ENCODE results near the gene GRID2.
"Not testable (repeated sequence)": the region's sequence is repeated elsewhere in the genome, so short reads cannot be mapped to it uniquely, and the experiment has no call there.

GRID2 gene

DNA sequence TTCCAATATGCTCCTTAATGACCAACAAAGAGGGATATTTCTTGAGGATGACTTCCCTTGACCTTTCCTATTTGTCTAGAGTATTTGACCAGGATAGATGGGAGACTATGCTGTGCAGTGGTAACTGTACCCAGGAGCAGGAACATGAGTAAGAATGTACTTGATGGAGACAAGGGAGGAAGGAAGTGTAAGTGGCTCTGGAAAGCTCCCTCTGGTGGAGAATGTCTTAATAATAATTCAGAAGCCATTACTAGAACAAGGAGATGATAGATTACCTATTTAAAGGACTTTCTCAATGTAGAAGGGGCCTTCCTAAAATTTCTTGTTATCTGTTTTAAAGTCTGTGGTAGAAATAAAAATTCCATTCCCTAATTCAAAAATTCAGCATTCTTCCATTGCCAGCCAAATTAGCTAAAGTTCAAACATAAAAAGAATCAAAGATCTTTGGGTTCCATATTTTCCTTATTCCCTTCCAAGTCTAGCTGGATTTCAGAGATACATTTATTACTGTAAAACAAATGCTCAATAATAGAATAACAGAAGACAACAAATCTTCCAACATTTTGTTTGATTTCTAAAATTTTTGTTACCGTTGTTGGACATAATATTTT, 83.8 kb downstream of the GRID2 start:
- DNase-seq (ENCODE audit: low spot score in 2 of 2): no peak
- no peak overlapping the region for H3K4me3 Mint-ChIP-seq
- no peaks in the 10 kb centered on the region for H3K4me1 Mint-ChIP-seq
- H3K27ac Mint-ChIP-seq (ENCODE audit: low read depth): no peak overlapping the region
- H3K27me3 Mint-ChIP-seq: no peaks in the 10 kb centered on the region
- peaks cover 9% of the 10 kb centered on the region for H3K9me3 Mint-ChIP-seq
- H3K36me3 Mint-ChIP-seq (ENCODE audit: insufficient read depth): no peaks in the 10 kb centered on the region
- no peak for ATAC-seq (replicated peaks; ENCODE audit: extremely low read depth, poor library complexity, severe bottlenecking)

DNA sequence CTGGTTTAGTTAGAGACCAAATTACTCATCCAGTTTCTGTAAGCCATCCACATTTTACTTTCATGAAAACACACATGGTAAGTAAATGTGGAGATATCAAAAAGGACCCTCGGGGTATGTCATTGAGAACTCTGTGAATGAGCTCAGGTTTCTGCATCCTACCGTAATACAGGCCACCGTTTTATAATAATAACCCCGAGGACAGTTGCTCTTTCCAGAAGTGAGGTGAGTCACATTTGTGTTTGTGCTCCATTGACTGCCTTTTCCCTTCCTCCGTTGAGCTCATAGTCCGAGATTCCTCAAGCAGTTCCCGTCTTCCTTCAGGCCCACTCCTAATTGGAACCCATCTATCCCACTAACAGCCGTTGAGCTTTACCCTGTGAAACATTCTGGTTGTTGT, 95.3 kb downstream of the GRID2 start:
- peaks cover 7% of the 10 kb centered on the region for H3K9me3 Mint-ChIP-seq
- H3K36me3 Mint-ChIP-seq (ENCODE audit: insufficient read depth): no peaks in the 10 kb centered on the region
- no peak overlapping the region for H3K27ac Mint-ChIP-seq (ENCODE audit: low read depth)
- no peaks in the 10 kb centered on the region for H3K4me1 Mint-ChIP-seq
- DNase-seq (ENCODE audit: low spot score in 2 of 2) (no peak), ATAC-seq (replicated peaks; ENCODE audit: extremely low read depth, poor library complexity, severe bottlenecking) (no peak)
- no peak overlapping the region for H3K4me3 Mint-ChIP-seq
- H3K27me3 Mint-ChIP-seq: no peaks in the 10 kb centered on the region

DNA sequence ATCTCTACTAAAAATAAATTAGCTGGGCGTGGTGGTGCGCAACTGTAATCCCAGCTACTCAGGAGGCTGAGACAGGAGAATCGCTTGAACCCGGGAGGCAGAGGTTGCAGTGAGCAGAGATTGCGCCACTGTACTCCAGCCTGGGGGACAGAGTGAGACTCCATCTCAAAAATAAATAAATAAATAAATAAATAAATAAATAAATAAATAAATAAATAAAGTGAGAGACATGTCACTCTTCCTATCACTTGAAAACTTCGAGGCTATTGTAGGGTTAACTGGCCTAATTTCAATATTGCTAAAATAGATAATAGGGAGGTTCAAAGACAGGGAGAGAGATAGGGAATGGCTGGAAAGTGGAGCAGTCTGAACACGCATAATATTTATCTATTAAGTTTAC, 99.8 kb downstream of the GRID2 start:
- H3K9me3 Mint-ChIP-seq: peaks cover 19% of the 10 kb centered on the region

DNA sequence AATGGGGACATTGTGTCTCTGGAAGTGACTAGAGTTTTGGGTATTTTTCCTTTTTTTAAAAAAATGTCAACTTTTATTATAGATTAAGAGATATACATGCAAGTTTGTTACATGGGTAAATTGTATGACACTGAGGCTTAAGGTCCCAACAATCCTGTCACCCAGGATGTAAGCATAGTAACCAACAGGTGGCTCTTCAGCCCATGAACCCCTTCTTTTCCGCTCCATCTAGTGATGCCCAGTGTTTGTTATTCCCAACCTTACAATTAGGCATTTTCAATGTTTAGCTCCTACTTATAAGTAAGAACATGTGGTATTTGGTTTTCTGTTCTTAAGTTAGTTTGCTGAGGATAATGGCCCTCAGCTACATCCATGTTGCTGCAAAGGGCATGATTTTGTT, 102.7 kb downstream of the GRID2 start:
- DNase-seq (ENCODE audit: low spot score in 2 of 2) (no peak), ATAC-seq (replicated peaks; ENCODE audit: extremely low read depth, poor library complexity, severe bottlenecking) (no peak)
- no peak overlapping the region for H3K4me3 Mint-ChIP-seq
- H3K4me1 Mint-ChIP-seq: no peaks in the 10 kb centered on the region
- H3K36me3 Mint-ChIP-seq (ENCODE audit: insufficient read depth): no peaks in the 10 kb centered on the region
- H3K9me3 Mint-ChIP-seq: peaks cover 25% of the 10 kb centered on the region
- no peaks in the 10 kb centered on the region for H3K27me3 Mint-ChIP-seq
- H3K27ac Mint-ChIP-seq (ENCODE audit: low read depth): no peak overlapping the region

More for the DNA sequence above, 99.8 kb downstream of the GRID2 start:
- not testable (repeated sequence) for H3K4me1 Mint-ChIP-seq; H3K27me3 Mint-ChIP-seq; H3K27ac Mint-ChIP-seq (ENCODE audit: low read depth); H3K4me3 Mint-ChIP-seq; ATAC-seq (replicated peaks; ENCODE audit: extremely low read depth, poor library complexity, severe bottlenecking); DNase-seq (ENCODE audit: low spot score in 2 of 2); H3K36me3 Mint-ChIP-seq (ENCODE audit: insufficient read depth)

DNA sequence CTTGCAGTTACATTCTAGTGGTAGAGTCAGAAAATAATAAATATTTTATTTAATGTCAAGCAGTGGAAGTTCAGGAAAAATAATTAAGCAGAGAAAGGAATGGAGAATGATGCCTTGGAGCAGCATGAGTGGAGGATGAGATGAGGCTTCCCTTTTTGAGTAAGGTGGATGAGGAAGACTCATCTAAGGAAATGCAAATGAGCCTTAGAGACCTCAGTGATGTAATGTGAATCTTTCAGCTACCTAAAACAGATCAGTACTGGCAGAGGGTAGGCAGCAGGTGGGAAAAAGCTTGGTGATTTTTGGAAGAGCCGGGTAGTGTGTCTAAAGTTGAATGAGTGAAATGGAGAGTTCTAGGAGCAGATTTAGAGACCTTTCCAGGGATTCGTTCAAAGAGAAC, 118.2 kb downstream of the GRID2 start:
- Mint-ChIP-seq H3K4me1 (no peaks in the 10 kb centered on the region), H3K36me3 (ENCODE audit: insufficient read depth) (no peaks in the 10 kb centered on the region), H3K27ac (ENCODE audit: low read depth) (no peak overlapping the region), H3K27me3 (no peaks in the 10 kb centered on the region), H3K4me3 (no peak overlapping the region), H3K9me3 (peaks cover 17% of the 10 kb centered on the region)
- DNase-seq (ENCODE audit: low spot score in 2 of 2) (no peak), ATAC-seq (replicated peaks; ENCODE audit: extremely low read depth, poor library complexity, severe bottlenecking) (no peak)

DNA sequence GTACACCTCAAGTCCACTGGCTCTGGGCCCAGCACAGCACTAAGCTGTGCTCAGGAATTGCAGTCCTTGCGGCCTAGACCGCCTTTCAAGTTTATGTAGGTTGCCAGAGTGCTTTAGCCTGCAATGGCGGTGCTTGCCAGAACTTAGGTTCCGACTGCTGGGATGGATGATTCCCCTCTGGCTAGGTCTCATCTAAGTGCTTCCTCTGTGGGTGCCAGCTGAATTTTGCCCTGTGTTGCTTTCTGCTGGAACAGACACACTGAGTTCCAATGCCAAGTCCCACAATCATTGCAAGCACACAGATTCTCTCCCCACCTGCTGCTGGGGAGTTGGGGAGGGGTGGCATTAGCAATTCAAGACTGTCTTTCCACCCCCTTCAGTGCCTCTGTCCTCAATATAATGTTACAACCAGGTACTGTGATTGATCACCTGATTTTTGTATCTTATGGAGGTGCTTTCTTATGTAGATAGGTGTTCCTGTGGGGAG, 129.5 kb downstream of the GRID2 start:
- Mint-ChIP-seq H3K27me3 (no peaks in the 10 kb centered on the region), H3K4me1 (no peaks in the 10 kb centered on the region), H3K4me3 (no peak overlapping the region), H3K27ac (ENCODE audit: low read depth) (no peak overlapping the region), H3K36me3 (ENCODE audit: insufficient read depth) (no peaks in the 10 kb centered on the region), H3K9me3 (peaks cover 12% of the 10 kb centered on the region)
- DNase-seq (ENCODE audit: low spot score in 2 of 2) (no peak), ATAC-seq (replicated peaks; ENCODE audit: extremely low read depth, poor library complexity, severe bottlenecking) (no peak)

DNA sequence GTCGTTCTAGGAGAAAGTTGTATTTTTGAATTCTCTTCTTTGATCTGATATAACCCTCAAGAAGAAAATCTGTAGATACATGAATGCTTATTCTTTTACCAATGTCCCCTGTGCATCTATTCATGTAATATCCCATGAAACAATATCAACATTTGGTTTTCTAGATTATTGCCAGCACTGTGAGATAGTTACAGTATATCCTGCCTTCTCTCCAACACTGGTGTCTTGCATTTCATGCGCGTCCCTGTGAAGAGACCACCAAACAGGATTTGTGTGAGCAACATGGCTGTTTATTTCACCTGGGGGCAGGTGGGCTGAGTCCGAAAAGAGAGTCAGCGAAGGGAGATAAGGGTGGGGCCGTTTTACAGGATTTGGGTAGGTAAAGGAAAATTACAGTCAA, 135.0 kb downstream of the GRID2 start:
- H3K27me3 Mint-ChIP-seq; H3K4me1 Mint-ChIP-seq; DNase-seq (ENCODE audit: low spot score in 2 of 2); ATAC-seq (replicated peaks; ENCODE audit: extremely low read depth, poor library complexity, severe bottlenecking); H3K27ac Mint-ChIP-seq (ENCODE audit: low read depth); H3K36me3 Mint-ChIP-seq (ENCODE audit: insufficient read depth); H3K4me3 Mint-ChIP-seq: not testable (repeated sequence)
- H3K9me3 Mint-ChIP-seq: peaks cover 33% of the 10 kb centered on the region

DNA sequence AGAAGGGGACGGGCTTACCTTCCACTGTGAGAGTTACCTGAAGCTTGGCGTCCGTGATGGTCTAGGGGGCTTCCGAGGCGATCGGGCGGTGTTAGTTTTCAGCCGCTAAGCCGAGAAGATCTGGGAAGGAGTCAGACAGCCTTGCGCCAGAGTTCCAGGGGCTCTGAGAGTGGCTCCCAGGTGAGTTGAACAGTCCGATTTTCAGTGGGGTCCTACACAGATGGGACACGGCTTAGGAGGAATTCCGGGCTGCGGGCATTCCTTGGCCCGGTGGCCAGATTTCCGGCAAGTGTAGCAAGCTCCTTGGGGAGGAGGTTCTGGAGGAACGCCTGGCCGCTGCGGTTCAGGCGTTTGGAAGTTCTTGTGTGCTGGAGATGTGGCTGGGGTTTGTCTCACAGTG, 138.4 kb downstream of the GRID2 start:
- not testable (repeated sequence) for H3K36me3 Mint-ChIP-seq (ENCODE audit: insufficient read depth); H3K4me3 Mint-ChIP-seq; H3K27ac Mint-ChIP-seq (ENCODE audit: low read depth); H3K27me3 Mint-ChIP-seq; H3K4me1 Mint-ChIP-seq; ATAC-seq (replicated peaks; ENCODE audit: extremely low read depth, poor library complexity, severe bottlenecking); DNase-seq (ENCODE audit: low spot score in 2 of 2)
- peaks cover 31% of the 10 kb centered on the region for H3K9me3 Mint-ChIP-seq

DNA sequence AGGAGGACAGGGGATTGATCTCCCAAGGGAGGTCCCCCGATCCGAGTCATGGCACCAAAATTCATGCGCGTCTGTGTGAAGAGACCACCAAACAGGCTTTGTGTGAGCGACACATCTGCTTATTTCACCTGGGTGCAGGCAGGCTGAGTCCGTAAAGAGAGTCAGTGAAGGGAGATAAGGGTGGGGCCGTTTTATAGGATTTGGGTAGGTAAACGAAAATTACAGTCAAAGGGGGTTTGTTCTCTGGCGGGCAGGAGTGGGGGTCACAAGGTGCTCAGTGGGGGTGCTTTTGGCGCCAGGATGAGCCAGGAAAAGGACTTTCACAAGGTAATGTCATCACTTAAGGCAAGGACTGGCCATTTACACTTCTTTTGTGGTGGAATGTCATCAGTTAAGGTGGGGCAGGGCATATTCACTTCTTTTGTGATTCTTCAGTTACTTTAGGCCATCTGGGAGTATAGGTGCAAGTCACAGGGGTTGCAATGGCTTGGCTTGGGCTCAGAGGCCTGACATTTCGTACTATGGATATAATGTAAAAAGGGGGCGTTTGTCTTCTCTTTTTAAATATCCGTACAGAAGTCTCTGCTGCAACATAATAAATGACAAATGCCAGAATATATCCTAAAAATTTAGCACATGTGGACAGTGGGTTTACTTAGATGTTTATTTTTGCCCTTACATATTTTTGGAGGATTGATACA, 140.5 kb downstream of the GRID2 start:
- H3K4me3 Mint-ChIP-seq; H3K27ac Mint-ChIP-seq (ENCODE audit: low read depth); H3K27me3 Mint-ChIP-seq; H3K36me3 Mint-ChIP-seq (ENCODE audit: insufficient read depth); ATAC-seq (replicated peaks; ENCODE audit: extremely low read depth, poor library complexity, severe bottlenecking); DNase-seq (ENCODE audit: low spot score in 2 of 2); H3K4me1 Mint-ChIP-seq: not testable (repeated sequence)
- peaks cover 31% of the 10 kb centered on the region for H3K9me3 Mint-ChIP-seq

DNA sequence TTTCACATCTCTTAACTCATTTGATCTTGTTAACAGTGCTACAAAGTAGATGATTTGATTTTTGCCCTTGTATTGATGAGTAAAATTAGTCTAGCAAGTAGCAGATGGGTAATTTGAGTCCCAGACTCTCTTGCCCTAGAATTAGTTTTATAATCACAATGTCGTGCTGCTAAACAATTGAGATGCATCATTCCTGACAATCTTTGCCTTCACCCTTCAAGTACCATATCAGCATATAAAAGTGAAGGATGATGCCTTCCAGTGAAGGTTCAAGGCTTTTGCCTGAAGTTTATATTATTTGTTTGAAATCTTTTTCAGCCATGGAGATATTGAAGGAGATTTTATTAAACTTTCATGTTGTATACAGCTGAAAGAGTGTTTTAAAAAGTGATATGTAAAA, 141.4 kb downstream of the GRID2 start:
- Mint-ChIP-seq H3K36me3 (ENCODE audit: insufficient read depth) (peaks cover 2% of the 10 kb centered on the region), H3K27me3 (no peaks in the 10 kb centered on the region), H3K4me1 (no peaks in the 10 kb centered on the region), H3K9me3 (peaks cover 31% of the 10 kb centered on the region), H3K27ac (ENCODE audit: low read depth) (no peak overlapping the region), H3K4me3 (no peak overlapping the region)
- ATAC-seq (replicated peaks; ENCODE audit: extremely low read depth, poor library complexity, severe bottlenecking) (no peak), DNase-seq (ENCODE audit: low spot score in 2 of 2) (no peak)

DNA sequence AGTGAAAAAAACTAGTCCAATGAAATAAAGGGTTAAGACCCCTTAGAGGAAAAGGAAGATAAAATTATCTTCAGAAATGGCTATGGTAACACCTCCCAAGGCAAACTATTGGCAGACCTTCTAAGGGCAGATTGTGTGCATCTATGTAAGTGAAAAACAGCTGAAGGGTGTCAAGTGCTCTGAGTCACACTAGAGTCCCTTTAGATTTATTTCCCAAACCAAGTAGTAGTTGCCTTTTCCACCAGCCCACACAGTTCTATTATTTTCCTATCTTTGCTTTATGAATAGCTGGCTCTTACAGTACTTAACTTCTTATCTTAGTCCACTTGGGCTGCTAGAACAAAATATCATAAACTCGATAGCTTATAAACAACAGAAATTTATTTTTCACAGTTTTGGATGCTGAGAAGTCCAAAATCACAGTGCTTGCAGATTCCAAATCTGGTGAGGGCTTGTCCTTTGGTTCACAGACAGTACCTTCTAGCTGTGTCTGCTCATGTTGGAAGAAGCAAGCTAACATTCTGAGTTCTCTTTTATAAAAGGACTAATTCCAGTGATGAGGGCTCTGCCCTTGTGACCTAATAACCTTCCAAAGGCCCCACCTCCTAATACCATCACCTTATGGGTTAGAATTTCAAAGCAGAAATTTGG, 143.6 kb downstream of the GRID2 start:
- Mint-ChIP-seq H3K4me3 (no peak overlapping the region), H3K4me1 (no peaks in the 10 kb centered on the region), H3K27ac (ENCODE audit: low read depth) (no peak overlapping the region), H3K9me3 (peaks cover 17% of the 10 kb centered on the region), H3K27me3 (no peaks in the 10 kb centered on the region), H3K36me3 (ENCODE audit: insufficient read depth) (no peaks in the 10 kb centered on the region)
- ATAC-seq (replicated peaks; ENCODE audit: extremely low read depth, poor library complexity, severe bottlenecking) (no peak), DNase-seq (ENCODE audit: low spot score in 2 of 2) (no peak)

DNA sequence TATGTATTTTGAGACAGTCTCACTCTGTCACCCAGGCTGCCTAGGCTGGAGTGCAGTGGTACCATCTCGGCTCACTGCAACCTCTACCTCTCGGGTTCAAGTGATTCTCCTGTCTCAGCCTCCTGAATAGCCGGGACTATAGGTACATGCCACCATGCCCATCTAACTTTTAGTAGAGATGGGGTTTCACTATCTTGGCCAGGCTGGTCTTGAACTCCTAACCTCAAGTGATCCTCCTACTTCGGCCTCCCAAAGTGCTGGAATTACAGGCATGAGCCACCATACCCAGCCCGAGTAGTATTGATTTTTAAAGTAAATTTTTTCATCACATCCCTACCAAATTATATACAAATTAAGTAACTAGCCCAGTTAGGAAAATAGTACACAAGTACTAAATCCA, 144.4 kb downstream of the GRID2 start:
- peaks cover 16% of the 10 kb centered on the region for H3K9me3 Mint-ChIP-seq
- H3K27me3 Mint-ChIP-seq: not testable (repeated sequence)

DNA sequence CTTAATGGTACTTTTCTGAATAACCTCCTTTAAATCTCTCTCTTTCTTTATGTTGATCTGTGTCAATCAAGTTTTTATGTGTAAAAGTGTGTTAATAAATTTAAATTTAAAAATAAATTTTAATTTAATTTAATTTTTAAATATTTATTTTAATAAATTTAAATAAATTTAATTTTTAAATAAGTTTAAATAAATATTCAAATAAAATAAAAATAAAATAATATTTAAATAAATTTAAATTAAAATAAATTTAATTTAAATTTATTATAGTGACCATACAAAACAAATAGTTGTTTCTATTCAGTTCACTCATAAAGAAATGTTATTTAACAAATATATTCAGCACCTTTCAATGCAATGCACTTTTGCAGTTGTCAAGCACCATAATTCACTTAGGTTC, 146.9 kb downstream of the GRID2 start:
- Mint-ChIP-seq H3K4me3 (no peak overlapping the region), H3K27me3 (no peaks in the 10 kb centered on the region), H3K4me1 (no peaks in the 10 kb centered on the region), H3K9me3 (peaks cover 6% of the 10 kb centered on the region), H3K27ac (ENCODE audit: low read depth) (no peak overlapping the region), H3K36me3 (ENCODE audit: insufficient read depth) (no peaks in the 10 kb centered on the region)
- DNase-seq (ENCODE audit: low spot score in 2 of 2): no peak
- no peak for ATAC-seq (replicated peaks; ENCODE audit: extremely low read depth, poor library complexity, severe bottlenecking)

More for the DNA sequence above, 144.4 kb downstream of the GRID2 start:
- not testable (repeated sequence) for H3K36me3 Mint-ChIP-seq (ENCODE audit: insufficient read depth); H3K4me3 Mint-ChIP-seq; ATAC-seq (replicated peaks; ENCODE audit: extremely low read depth, poor library complexity, severe bottlenecking); H3K4me1 Mint-ChIP-seq; DNase-seq (ENCODE audit: low spot score in 2 of 2); H3K27ac Mint-ChIP-seq (ENCODE audit: low read depth)

Measured in central memory CD8-positive, alpha-beta T cell (primary cell).